ENCODE measurements around the gene SHISAL2A. TPM values are rescaled to one million over a fixed set of nuclear protein-coding genes. Genes with fewer than 3 reads are reported as not detected.

The SHISAL2A gene
- total RNA-seq, 1 donor from 2014 or later, result not detected

DNA sequence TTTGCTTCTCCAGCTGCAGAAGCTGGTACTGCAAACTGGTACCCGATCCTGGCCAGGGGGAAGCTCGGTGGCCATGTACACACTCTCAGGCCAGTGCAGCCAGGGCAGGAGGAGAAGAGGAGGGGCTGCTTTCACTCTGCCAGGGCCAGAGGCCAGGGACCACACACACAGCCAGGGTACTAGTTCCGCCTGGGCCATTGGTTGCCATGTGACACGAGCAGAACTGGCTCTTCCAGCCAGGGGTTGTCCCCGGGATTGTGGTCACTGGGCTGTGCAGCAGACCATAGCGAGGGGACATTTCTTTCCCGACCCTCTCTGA lies 3.7 kb upstream of the SHISAL2A start:
- Mint-ChIP-seq H3K4me1 (ENCODE audit: unreplicated experiment) (peaks cover 12% of the 10 kb centered on the region), H3K27me3 (ENCODE audit: unreplicated experiment) (peaks cover 28% of the 10 kb centered on the region), H3K27ac (ENCODE audit: unreplicated experiment) (no peak overlapping the region), H3K9me3 (ENCODE audit: unreplicated experiment) (no peaks in the 10 kb centered on the region), H3K36me3 (ENCODE audit: unreplicated experiment) (peaks cover 1% of the 10 kb centered on the region), H3K4me3 (ENCODE audit: unreplicated experiment) (no peak overlapping the region)
- no peak for DNase-seq (ENCODE audit: extremely low spot score, unreplicated experiment)
- TF ChIP-seq CTCF (IDR thresholded peaks at IDR 0.05), result no peak

- Mint-ChIP-seq H3K27ac (ENCODE audit: unreplicated experiment) (no peak overlapping the region), H3K4me1 (ENCODE audit: unreplicated experiment) (peaks cover 12% of the 10 kb centered on the region), H3K27me3 (ENCODE audit: unreplicated experiment) (peaks cover 31% of the 10 kb centered on the region), H3K4me3 (ENCODE audit: unreplicated experiment) (no peak overlapping the region), H3K9me3 (ENCODE audit: unreplicated experiment) (no peaks in the 10 kb centered on the region), H3K36me3 (ENCODE audit: unreplicated experiment) (peaks cover 1% of the 10 kb centered on the region)
- no peak for TF ChIP-seq CTCF (IDR thresholded peaks at IDR 0.05)
- no peak for DNase-seq (ENCODE audit: extremely low spot score, unreplicated experiment)
Measured at GRCh38 chr1:52629667-52630066, 3.3 kb upstream of the SHISAL2A start.

- H3K4me1 Mint-ChIP-seq (ENCODE audit: unreplicated experiment), result peaks cover 12% of the 10 kb centered on the region
- peaks cover 31% of the 10 kb centered on the region for H3K27me3 Mint-ChIP-seq (ENCODE audit: unreplicated experiment)
- DNase-seq (ENCODE audit: extremely low spot score, unreplicated experiment), result no peak
- H3K27ac Mint-ChIP-seq (ENCODE audit: unreplicated experiment), result no peak overlapping the region
- H3K9me3 Mint-ChIP-seq (ENCODE audit: unreplicated experiment), result no peaks in the 10 kb centered on the region
- no peak overlapping the region for H3K4me3 Mint-ChIP-seq (ENCODE audit: unreplicated experiment)
- H3K36me3 Mint-ChIP-seq (ENCODE audit: unreplicated experiment), result peaks cover 1% of the 10 kb centered on the region
- TF ChIP-seq CTCF (IDR thresholded peaks at IDR 0.05), result no peak
Measured at GRCh38 chr1:52631759-52632331, 1.1 kb upstream of the SHISAL2A start.

DNA sequence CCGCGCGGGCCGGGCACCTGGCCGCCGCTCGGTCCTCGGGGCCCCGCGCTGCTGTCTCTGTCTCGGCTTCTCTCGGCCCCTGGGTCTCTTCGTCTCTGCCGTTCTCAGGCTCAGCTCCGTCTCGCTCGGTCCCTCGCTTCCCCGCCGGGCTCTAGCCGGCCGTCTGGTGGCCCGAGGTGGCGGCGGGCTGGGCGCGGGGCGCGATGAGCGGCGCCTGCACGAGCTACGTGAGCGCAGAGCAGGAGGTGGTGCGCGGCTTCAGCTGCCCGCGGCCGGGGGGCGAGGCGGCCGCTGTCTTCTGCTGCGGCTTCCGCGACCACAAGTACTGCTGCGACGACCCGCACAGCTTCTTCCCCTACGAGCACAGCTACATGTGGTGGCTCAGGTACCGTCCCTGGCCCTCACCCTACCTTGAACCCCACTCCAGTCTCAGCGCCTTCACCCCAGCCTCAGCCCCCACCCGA lies 355 bp downstream of the SHISAL2A start:
- H3K4me1 Mint-ChIP-seq (ENCODE audit: unreplicated experiment), result peaks cover 12% of the 10 kb centered on the region
- H3K4me3 Mint-ChIP-seq (ENCODE audit: unreplicated experiment), result peak overlapping the region; percentile 68
- no peaks in the 10 kb centered on the region for H3K9me3 Mint-ChIP-seq (ENCODE audit: unreplicated experiment)
- H3K27me3 Mint-ChIP-seq (ENCODE audit: unreplicated experiment), result peaks cover 29% of the 10 kb centered on the region
- DNase-seq (ENCODE audit: extremely low spot score, unreplicated experiment), result no peak
- no peak overlapping the region for H3K27ac Mint-ChIP-seq (ENCODE audit: unreplicated experiment)
- H3K36me3 Mint-ChIP-seq (ENCODE audit: unreplicated experiment), result peaks cover 1% of the 10 kb centered on the region
- TF ChIP-seq CTCF (IDR thresholded peaks at IDR 0.05), result no peak

GRCh38 chr1:52634111-52634510 lies 1.1 kb downstream of the SHISAL2A start:
- TF ChIP-seq CTCF (IDR thresholded peaks at IDR 0.05), result no peak
- Mint-ChIP-seq H3K27ac (ENCODE audit: unreplicated experiment) (no peak overlapping the region), H3K36me3 (ENCODE audit: unreplicated experiment) (peaks cover 1% of the 10 kb centered on the region), H3K27me3 (ENCODE audit: unreplicated experiment) (peaks cover 27% of the 10 kb centered on the region), H3K4me3 (ENCODE audit: unreplicated experiment) (peak overlapping the region; percentile 68), H3K9me3 (ENCODE audit: unreplicated experiment) (no peaks in the 10 kb centered on the region), H3K4me1 (ENCODE audit: unreplicated experiment) (peaks cover 9% of the 10 kb centered on the region)
- DNase-seq (ENCODE audit: extremely low spot score, unreplicated experiment), result no peak
